NOMO-1 treated with DMSO at 0.1 percent for 48 hours (cell line): ENCODE data around the gene LRGUK.
A peak's percentile ranks its signal among the peaks of the same experiment; 100 is the strongest.

Experiments
- DNase-seq: peaks from one replicate; lab custom pipeline; 2025; ENCODE audit not compliant: unreplicated experiment; lab: John Stamatoyannopoulos, UW

LRGUK gene

GRCh38 chr7:134182078-134182477 lies 54.9 kb downstream of the LRGUK start:
- no peak for DNase-seq

GRCh38 chr7:134184767-134185166 lies 57.6 kb downstream of the LRGUK start:
- peak; percentile 15 for DNase-seq

GRCh38 chr7:134186027-134186426 lies 58.9 kb downstream of the LRGUK start:
- no peak for DNase-seq

GRCh38 chr7:134186801-134187200 lies 59.7 kb downstream of the LRGUK start:
- no peak for DNase-seq

GRCh38 chr7:134187893-134188292 lies 60.8 kb downstream of the LRGUK start:
- no peak for DNase-seq

- no peak for DNase-seq
Measured at GRCh38 chr7:134188311-134188710, 61.2 kb downstream of the LRGUK start.

GRCh38 chr7:134189559-134189958 lies 62.4 kb downstream of the LRGUK start:
- DNase-seq: no peak

GRCh38 chr7:134191876-134192275 lies 64.7 kb downstream of the LRGUK start:
- DNase-seq: no peak

GRCh38 chr7:134193240-134193639 lies 66.1 kb downstream of the LRGUK start:
- DNase-seq: no peak

GRCh38 chr7:134195252-134195651 lies 68.1 kb downstream of the LRGUK start:
- no peak for DNase-seq

GRCh38 chr7:134196439-134196838 lies 69.3 kb downstream of the LRGUK start:
- no peak for DNase-seq

GRCh38 chr7:134197345-134197744 lies 70.2 kb downstream of the LRGUK start:
- DNase-seq: no peak

- no peak for DNase-seq
Measured at GRCh38 chr7:134200970-134201369, 73.8 kb downstream of the LRGUK start.

- DNase-seq: no peak
Measured at GRCh38 chr7:134201569-134202261, 74.6 kb downstream of the LRGUK start.

- DNase-seq: no peak
Measured at GRCh38 chr7:134203186-134203889, 76.2 kb downstream of the LRGUK start.

GRCh38 chr7:134209322-134210015 lies 82.3 kb downstream of the LRGUK start:
- no peak for DNase-seq

- DNase-seq: no peak
Measured at GRCh38 chr7:134210227-134210626, 83.1 kb downstream of the LRGUK start.

GRCh38 chr7:134210976-134211663 lies 84.0 kb downstream of the LRGUK start:
- DNase-seq: no peak

GRCh38 chr7:134211817-134212216 lies 84.7 kb downstream of the LRGUK start:
- no peak for DNase-seq

- DNase-seq: peak; percentile 39
Measured at GRCh38 chr7:134212576-134213546, 85.7 kb downstream of the LRGUK start.
